ENCODE data around the gene DCST2. TPM values are rescaled to one million over a fixed set of nuclear protein-coding genes. Genes with fewer than 3 reads are reported as not detected.

DCST2 gene
- polyA plus RNA-seq, 1 donor = 4.1 TPM

DNA sequence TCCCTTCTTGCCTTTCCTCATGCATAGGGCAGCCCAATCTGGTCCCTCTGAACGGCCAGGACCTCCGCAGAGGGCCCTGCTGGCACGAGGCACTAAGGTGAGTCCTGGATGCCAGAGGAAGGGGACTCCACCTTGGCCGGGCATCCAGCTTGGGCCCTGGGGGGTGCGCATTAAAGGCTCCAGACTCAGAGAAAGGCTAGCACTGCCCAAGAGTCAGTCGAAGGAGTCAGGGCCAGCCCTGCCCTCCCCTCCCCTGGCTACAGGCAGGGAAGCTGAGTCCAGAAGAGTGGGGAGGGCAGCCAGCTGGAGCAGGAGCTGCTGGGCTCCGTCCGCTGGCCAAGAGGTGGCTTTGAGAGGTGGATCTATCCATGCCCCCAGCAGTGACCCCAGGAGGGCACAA lies 27.2 kb upstream of the DCST2 start:
- H3K27me3 ChIP-seq (ENCODE audit: control insufficient read depth, insufficient read depth, low read length) = peaks cover 3% of the 10 kb centered on the region
- no peak overlapping the region for H3K27ac ChIP-seq (ENCODE audit: low read length)
- H3K4me1 ChIP-seq (ENCODE audit: control insufficient read depth, insufficient read depth, low read length) = peaks cover 26% of the 10 kb centered on the region
- DNase-seq = no peak
- WGBS (ENCODE audit: insufficient coverage, low lambda C conversion rate) = no CpG with 5 or more reads among the region's 8 CpGs
- peaks cover 18% of the 10 kb centered on the region for H3K36me3 ChIP-seq (ENCODE audit: control insufficient read depth, insufficient read depth, low read length)
- no peaks in the 10 kb centered on the region for H3K9me3 ChIP-seq (ENCODE audit: control insufficient read depth, low read depth, low read length)
- no peak overlapping the region for H3K4me3 ChIP-seq (ENCODE audit: low read length)

DNA sequence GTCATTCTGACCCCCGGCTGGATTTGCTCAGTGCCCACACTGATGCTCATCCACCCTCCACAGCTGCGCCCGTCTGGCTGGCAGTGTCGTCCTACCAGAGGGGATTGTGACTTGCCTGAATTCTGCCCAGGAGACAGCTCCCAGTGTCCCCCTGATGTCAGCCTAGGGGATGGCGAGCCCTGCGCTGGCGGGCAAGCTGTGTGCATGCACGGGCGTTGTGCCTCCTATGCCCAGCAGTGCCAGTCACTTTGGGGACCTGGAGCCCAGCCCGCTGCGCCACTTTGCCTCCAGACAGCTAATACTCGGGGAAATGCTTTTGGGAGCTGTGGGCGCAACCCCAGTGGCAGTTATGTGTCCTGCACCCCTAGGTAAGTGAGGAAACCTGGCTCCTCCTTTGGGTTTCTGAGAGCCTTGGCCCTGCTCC lies 24.2 kb upstream of the DCST2 start:
- Histone ChIP-seq H3K36me3 (ENCODE audit: control insufficient read depth, insufficient read depth, low read length) (peaks cover 22% of the 10 kb centered on the region), H3K4me1 (ENCODE audit: control insufficient read depth, insufficient read depth, low read length) (peaks cover 17% of the 10 kb centered on the region), H3K9me3 (ENCODE audit: control insufficient read depth, low read depth, low read length) (no peaks in the 10 kb centered on the region), H3K27ac (ENCODE audit: low read length) (no peak overlapping the region), H3K27me3 (ENCODE audit: control insufficient read depth, insufficient read depth, low read length) (peaks cover 3% of the 10 kb centered on the region), H3K4me3 (ENCODE audit: low read length) (no peak overlapping the region)
- WGBS (ENCODE audit: insufficient coverage, low lambda C conversion rate) = no CpG with 5 or more reads among the region's 13 CpGs
- no peak for DNase-seq

DNA sequence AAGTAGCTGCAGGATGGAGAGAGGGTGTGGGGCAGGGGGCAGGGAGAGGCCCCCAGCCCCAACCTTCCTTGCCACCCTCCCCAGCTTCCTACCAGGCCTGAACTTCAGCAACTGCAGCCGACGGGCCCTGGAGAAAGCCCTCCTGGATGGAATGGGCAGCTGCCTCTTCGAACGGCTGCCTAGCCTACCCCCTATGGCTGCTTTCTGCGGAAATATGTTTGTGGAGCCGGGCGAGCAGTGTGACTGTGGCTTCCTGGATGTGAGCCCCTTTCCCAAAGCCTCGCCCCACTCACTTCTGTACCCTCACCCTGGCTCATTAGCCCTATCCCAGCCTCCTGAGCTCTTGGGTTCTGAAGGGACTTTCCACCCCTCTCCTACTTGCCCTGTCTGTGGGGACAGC lies 23.5 kb upstream of the DCST2 start:
- DNase-seq = no peak
- H3K4me1 ChIP-seq (ENCODE audit: control insufficient read depth, insufficient read depth, low read length) = peaks cover 17% of the 10 kb centered on the region
- no peaks in the 10 kb centered on the region for H3K27me3 ChIP-seq (ENCODE audit: control insufficient read depth, insufficient read depth, low read length)
- H3K36me3 ChIP-seq (ENCODE audit: control insufficient read depth, insufficient read depth, low read length) = peaks cover 22% of the 10 kb centered on the region
- no CpG with 5 or more reads among the region's 8 CpGs for WGBS (ENCODE audit: insufficient coverage, low lambda C conversion rate)
- H3K4me3 ChIP-seq (ENCODE audit: low read length) = no peak overlapping the region
- H3K9me3 ChIP-seq (ENCODE audit: control insufficient read depth, low read depth, low read length) = no peaks in the 10 kb centered on the region
- H3K27ac ChIP-seq (ENCODE audit: low read length) = no peak overlapping the region

DNA sequence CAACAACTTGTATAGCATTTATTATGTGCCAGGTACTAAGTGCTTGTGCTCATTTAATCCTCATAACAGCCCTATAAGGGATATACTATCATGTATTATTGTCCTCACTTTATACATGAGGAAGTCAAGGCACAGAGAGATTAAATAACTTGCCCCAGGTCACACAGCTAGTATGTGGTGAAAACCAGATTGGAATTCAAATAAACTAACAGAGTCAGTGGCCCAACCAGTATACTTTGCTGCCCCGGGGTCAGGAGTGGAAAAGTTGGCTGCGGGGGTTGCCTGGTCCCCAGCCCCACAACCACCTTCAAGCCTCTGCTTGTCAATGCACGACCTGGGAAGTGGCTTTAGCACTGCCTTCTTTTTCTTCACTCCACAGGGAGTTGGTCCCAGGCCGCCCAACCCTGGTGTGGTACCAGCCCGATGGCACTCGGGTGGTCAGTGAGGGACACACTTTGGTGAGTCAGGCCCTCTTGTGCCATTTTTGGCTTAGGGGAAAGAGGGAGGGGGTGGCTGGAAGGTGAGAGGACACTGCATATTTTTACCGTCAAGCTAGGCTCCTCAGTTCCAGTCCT lies 20.0 kb upstream of the DCST2 start:
- WGBS (ENCODE audit: insufficient coverage, low lambda C conversion rate) = no CpG with 5 or more reads among the region's 7 CpGs
- H3K27me3 ChIP-seq (ENCODE audit: control insufficient read depth, insufficient read depth, low read length) = peaks cover 3% of the 10 kb centered on the region
- no peak overlapping the region for H3K27ac ChIP-seq (ENCODE audit: low read length)
- DNase-seq = no peak
- H3K36me3 ChIP-seq (ENCODE audit: control insufficient read depth, insufficient read depth, low read length) = peaks cover 22% of the 10 kb centered on the region
- peaks cover 34% of the 10 kb centered on the region for H3K4me1 ChIP-seq (ENCODE audit: control insufficient read depth, insufficient read depth, low read length)
- no peak overlapping the region for H3K4me3 ChIP-seq (ENCODE audit: low read length)
- H3K9me3 ChIP-seq (ENCODE audit: control insufficient read depth, low read depth, low read length) = peaks cover 2% of the 10 kb centered on the region

DNA sequence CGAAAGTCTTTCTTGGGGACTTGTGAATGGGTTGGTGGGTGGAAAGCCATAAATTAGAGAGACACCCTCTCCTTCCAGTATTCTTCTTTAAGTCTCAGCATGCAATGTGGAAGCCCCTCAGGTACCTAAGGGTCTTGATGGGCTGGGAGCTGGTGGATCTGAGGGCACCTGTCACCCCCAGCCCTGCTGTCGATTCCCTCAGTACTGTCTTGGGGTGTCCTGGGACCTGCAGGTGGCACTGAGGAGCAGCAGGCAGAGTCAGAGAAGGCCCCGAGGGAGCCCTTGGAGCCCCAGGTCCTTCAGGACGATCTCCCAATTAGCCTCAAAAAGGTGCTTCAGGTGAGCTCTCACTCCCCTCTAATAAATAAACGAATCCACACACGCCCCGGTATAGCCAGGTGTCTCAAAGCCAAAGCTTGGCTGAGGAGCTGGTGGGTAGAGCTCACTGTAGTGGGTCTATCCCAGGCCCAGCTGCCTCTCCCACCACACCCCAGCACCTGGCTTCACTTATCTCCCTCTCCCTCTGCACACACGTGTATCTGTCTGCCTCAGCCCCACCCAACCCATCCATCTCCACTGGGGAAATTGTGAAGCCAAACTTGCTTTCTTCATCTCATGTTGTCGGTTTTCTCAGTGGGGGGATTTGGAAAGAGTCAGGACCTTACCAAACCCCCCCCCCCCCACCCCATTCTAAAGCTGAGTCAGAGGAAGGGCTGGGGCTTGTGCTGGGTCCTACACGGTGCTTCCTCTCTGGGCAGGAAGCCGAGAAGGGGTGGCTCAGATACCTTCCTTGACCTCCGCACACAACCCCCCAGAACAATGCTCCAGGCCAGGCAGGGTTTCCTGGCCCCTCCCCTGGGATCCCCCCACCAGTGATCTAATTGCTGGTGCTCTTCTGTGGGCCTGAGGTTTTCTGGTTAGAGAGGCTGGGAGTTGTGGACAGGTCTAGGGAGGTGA lies 19.1 kb upstream of the DCST2 start:
- peak in 1 of 2 donors; percentile 34 for DNase-seq
- peaks cover 36% of the 10 kb centered on the region for H3K4me1 ChIP-seq (ENCODE audit: control insufficient read depth, insufficient read depth, low read length)
- H3K9me3 ChIP-seq (ENCODE audit: control insufficient read depth, low read depth, low read length) = peaks cover 2% of the 10 kb centered on the region
- H3K27me3 ChIP-seq (ENCODE audit: control insufficient read depth, insufficient read depth, low read length) = peaks cover 3% of the 10 kb centered on the region
- H3K36me3 ChIP-seq (ENCODE audit: control insufficient read depth, insufficient read depth, low read length) = peaks cover 15% of the 10 kb centered on the region
- H3K4me3 ChIP-seq (ENCODE audit: low read length) = peak overlapping the region; percentile 51
- no CpG with 5 or more reads among the region's 12 CpGs for WGBS (ENCODE audit: insufficient coverage, low lambda C conversion rate)
- H3K27ac ChIP-seq (ENCODE audit: low read length) = no peak overlapping the region

DNA sequence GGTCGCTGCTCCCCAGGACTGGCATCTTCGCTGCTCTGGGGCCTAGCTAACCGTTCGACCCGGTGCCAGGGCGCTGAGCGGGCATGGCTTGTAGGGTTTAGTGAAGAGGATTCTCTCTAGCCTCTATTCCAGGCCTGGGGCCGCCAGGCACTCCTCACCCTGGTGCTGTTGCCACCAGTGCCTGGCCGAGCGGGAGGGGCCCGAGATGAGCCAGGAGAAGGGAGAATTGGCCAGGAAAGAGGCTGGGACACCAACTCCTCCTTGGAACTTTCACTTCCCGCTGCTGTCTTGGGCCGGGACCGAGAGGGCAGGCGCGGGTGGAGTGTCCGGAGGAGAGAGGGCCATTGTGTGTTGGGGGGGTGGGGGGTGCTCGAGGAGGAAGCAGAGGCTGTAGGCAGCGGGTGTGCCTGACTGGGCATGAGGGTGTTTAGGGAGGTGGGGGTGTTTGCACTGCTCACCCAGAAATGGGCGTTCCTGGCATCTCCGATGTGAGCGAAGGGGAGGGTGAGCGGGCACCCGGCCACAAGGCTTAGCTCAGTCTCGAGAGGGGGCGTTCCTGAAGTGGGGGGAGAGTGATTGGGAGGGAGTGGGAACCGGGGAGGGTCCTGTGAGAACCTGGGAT lies 18.3 kb upstream of the DCST2 start:
- Histone ChIP-seq H3K36me3 (ENCODE audit: control insufficient read depth, insufficient read depth, low read length) (peaks cover 12% of the 10 kb centered on the region), H3K27ac (ENCODE audit: low read length) (peak overlapping the region; percentile 49), H3K27me3 (ENCODE audit: control insufficient read depth, insufficient read depth, low read length) (peaks cover 3% of the 10 kb centered on the region), H3K4me3 (ENCODE audit: low read length) (peak overlapping the region; percentile 51), H3K4me1 (ENCODE audit: control insufficient read depth, insufficient read depth, low read length) (peaks cover 36% of the 10 kb centered on the region), H3K9me3 (ENCODE audit: control insufficient read depth, low read depth, low read length) (peaks cover 2% of the 10 kb centered on the region)
- 0% methylated on average over 6 of the region's 27 CpGs for WGBS (ENCODE audit: insufficient coverage, low lambda C conversion rate)
- peak in 1 of 2 donors; percentile 52 for DNase-seq

DNA sequence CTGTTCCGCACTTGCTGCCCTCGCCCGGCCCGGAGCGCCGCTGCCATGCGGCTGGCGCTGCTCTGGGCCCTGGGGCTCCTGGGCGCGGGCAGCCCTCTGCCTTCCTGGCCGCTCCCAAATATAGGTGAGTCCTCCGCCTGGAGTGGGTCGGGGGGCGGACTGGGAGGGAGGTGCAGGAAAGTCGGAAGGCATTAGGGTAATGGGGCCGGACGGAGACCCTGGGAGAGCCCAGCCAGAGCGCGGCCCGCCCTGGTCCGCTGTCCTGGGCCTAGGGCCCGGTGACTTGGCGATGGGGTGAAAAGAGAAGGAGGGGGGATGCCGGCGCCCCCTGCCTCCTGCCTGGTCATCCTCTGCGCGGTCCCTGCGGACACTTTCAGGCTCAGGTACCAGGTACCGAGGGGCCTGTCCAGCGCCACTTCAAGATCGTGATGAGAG lies 17.8 kb upstream of the DCST2 start:
- no CpG with 5 or more reads among the region's 31 CpGs for WGBS (ENCODE audit: insufficient coverage, low lambda C conversion rate)
- Histone ChIP-seq H3K27ac (ENCODE audit: low read length) (peak overlapping the region; percentile 49), H3K9me3 (ENCODE audit: control insufficient read depth, low read depth, low read length) (peaks cover 2% of the 10 kb centered on the region), H3K4me1 (ENCODE audit: control insufficient read depth, insufficient read depth, low read length) (peaks cover 36% of the 10 kb centered on the region), H3K27me3 (ENCODE audit: control insufficient read depth, insufficient read depth, low read length) (peaks cover 3% of the 10 kb centered on the region), H3K36me3 (ENCODE audit: control insufficient read depth, insufficient read depth, low read length) (peaks cover 7% of the 10 kb centered on the region), H3K4me3 (ENCODE audit: low read length) (peak overlapping the region; percentile 51)
- DNase-seq = no peak

DNA sequence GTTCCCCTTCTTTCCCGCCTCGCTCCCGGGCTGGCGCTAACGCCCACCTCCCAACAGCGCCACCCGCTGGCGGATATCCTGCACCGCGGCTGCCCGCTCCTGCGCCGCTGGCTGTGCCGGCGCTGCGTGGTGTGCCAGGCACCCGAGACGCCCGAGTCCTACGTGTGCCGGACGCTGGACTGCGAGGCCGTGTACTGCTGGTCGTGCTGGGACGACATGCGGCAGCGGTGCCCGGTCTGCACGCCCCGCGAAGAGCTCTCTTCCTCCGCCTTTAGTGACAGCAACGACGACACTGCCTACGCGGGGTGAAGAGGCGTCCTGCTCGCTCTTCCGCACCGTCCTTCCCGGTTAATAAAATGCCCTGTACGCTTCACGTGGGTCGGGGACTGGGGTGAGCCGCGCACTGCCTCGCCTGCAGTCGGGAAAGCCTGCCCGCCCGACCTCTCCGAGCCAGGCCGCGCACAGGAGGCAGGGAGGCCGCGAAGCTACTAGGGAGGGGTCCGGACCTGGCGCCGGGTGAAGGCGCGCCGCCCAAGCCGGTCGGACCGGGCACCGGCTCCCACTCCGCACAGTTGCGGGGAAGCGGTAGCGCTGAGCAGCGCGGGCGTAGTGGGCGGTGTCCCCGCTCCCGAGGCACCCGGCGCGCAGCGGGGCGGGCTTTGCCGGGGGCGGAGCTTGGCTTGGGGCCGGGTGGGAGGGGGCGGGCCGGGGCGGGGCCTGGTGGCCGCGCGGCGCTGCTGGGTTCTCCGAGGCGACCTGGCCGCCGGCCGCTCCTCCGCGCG lies 17.2 kb upstream of the DCST2 start, which contains the start of gene ADAM15:
Gene ADAM15, plus strand, starts transcription at position 757 of the 782 bp plus-strand sequence. CDS start 71 bp downstream, outside the sequence.
- H3K4me3 ChIP-seq (ENCODE audit: low read length) = peak within 1 kb of the TSS; percentile 63
- peaks cover 2% of the 10 kb centered on the region for H3K9me3 ChIP-seq (ENCODE audit: control insufficient read depth, low read depth, low read length)
- no CpG with 5 or more reads among the region's 99 CpGs for WGBS (ENCODE audit: insufficient coverage, low lambda C conversion rate)
- DNase-seq = peak; percentile 76 to 81
- peaks cover 3% of the 10 kb centered on the region for H3K27me3 ChIP-seq (ENCODE audit: control insufficient read depth, insufficient read depth, low read length)
- H3K36me3 ChIP-seq (ENCODE audit: control insufficient read depth, insufficient read depth, low read length) = peaks cover 3% of the 10 kb centered on the region
- peak within 1 kb of the TSS; percentile 88 for H3K27ac ChIP-seq (ENCODE audit: low read length)
- peaks cover 36% of the 10 kb centered on the region for H3K4me1 ChIP-seq (ENCODE audit: control insufficient read depth, insufficient read depth, low read length)

DNA sequence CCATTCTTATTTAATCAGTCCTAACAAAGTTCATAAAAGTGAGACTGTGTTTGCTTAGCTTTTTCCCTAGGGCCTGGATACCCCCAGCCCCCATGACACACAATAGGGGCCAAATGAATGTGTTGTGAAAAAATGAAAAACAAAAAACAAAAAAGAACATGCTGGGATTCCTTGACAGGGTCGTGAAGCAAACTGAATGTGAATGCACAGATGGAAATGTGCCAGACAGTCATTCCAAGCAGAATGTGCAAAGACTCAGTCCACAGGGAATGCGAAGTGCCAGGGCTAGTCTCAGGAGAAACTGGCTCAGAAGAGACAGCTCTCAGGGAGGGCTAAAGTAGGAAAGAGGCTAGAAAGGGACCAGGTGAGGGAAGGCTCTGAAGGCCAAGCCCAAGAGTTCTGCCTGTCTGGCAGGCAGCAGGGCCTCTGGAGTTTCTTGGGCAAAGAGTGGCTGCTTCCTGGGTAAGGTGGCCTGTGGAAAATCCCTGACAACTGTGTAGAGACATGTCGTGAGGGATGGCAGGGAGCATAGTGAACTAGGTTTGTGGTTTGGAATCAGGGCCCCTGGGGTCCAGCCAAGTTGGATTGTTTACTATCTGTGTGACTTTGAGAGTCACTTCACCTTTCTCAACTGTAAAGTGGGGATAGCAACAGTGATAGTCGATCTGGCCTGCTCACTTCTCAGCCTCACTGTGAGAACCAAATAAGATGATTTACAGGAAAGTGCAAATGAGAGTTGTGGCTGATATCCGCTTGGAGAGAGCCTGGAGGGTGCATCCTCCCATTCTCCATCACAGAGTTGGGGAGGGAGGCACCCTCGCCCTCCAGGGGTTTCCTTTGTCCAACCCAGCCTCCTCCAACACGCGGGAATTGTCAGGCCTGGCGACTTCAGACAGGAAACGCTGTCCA lies 16.3 kb upstream of the DCST2 start:
- Histone ChIP-seq H3K4me3 (ENCODE audit: low read length) (peak overlapping the region; percentile 12), H3K4me1 (ENCODE audit: control insufficient read depth, insufficient read depth, low read length) (peaks cover 38% of the 10 kb centered on the region), H3K27me3 (ENCODE audit: control insufficient read depth, insufficient read depth, low read length) (peaks cover 3% of the 10 kb centered on the region), H3K36me3 (ENCODE audit: control insufficient read depth, insufficient read depth, low read length) (no peaks in the 10 kb centered on the region), H3K9me3 (ENCODE audit: control insufficient read depth, low read depth, low read length) (peaks cover 2% of the 10 kb centered on the region), H3K27ac (ENCODE audit: low read length) (peak overlapping the region; percentile 88)
- WGBS (ENCODE audit: insufficient coverage, low lambda C conversion rate) = 13% methylated on average over 1 of the region's 10 CpGs
- no peak for DNase-seq
